ENCODE measurements around the gene SNAP29.

The SNAP29 gene

DNA sequence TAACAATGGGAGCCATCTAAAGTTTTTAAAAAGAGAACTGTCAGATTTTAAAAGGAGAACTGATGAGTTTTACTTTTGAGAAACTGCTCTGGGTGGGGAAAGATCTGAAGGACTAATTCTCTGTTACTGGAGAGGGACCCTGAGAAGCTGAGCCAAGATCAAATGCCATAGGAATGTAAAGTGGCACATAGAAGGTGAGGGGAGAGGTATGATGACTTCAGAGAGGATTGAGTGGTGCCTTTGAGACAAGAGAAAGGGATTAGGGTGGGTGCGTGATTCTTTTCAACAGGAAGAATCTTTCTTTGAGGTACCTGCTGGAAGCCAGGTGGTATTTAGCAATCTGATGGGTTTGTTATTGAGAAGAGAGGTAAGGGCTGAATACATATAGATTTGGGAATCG lies 67.4 kb downstream of the SNAP29 start:
- no peak for ATAC-seq
- TF ChIP-seq, protein P1, sequence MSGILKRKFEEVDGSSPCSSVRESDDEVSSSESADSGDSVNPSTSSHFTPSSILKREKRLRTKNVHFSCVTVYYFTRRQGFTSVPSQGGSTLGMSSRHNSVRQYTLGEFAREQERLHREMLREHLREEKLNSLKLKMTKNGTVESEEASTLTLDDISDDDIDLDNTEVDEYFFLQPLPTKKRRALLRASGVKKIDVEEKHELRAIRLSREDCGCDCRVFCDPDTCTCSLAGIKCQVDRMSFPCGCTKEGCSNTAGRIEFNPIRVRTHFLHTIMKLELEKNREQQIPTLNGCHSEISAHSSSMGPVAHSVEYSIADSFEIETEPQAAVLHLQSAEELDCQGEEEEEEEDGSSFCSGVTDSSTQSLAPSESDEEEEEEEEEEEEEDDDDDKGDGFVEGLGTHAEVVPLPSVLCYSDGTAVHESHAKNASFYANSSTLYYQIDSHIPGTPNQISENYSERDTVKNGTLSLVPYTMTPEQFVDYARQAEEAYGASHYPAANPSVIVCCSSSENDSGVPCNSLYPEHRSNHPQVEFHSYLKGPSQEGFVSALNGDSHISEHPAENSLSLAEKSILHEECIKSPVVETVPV (CRISPR knock-in tag; IDR thresholded peaks at IDR 0.05), result no peak
- TF ChIP-seq TOX (CRISPR knock-in tag; IDR thresholded peaks at IDR 0.05; ENCODE audit: borderline replicate concordance) (no peak), ZC3H10 (CRISPR knock-in tag; IDR thresholded peaks at IDR 0.05) (no peak), GLIS3 (CRISPR knock-in tag; IDR thresholded peaks at IDR 0.05) (no peak), PPARA (CRISPR knock-in tag; IDR thresholded peaks at IDR 0.05; ENCODE audit: borderline replicate concordance) (no peak), ARNTL (CRISPR knock-in tag; IDR thresholded peaks at IDR 0.05; ENCODE audit: borderline replicate concordance, low read depth) (no peak), ZFP30 (CRISPR knock-in tag; IDR thresholded peaks at IDR 0.05) (no peak), ESRRG (CRISPR knock-in tag; IDR thresholded peaks at IDR 0.05) (no peak), RARB (CRISPR knock-in tag; IDR thresholded peaks at IDR 0.05) (no peak), ZNF70 (CRISPR knock-in tag; IDR thresholded peaks at IDR 0.05) (no peak), OSR1 (CRISPR knock-in tag; IDR thresholded peaks at IDR 0.05) (no peak)
- TF ChIP-seq, protein P2, sequence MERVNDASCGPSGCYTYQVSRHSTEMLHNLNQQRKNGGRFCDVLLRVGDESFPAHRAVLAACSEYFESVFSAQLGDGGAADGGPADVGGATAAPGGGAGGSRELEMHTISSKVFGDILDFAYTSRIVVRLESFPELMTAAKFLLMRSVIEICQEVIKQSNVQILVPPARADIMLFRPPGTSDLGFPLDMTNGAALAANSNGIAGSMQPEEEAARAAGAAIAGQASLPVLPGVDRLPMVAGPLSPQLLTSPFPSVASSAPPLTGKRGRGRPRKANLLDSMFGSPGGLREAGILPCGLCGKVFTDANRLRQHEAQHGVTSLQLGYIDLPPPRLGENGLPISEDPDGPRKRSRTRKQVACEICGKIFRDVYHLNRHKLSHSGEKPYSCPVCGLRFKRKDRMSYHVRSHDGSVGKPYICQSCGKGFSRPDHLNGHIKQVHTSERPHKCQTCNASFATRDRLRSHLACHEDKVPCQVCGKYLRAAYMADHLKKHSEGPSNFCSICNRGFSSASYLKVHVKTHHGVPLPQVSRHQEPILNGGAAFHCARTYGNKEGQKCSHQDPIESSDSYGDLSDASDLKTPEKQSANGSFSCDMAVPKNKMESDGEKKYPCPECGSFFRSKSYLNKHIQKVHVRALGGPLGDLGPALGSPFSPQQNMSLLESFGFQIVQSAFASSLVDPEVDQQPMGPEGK (CRISPR knock-in tag; IDR thresholded peaks at IDR 0.05; ENCODE audit: borderline replicate concordance), result no peak
- TF ChIP-seq, protein P3, sequence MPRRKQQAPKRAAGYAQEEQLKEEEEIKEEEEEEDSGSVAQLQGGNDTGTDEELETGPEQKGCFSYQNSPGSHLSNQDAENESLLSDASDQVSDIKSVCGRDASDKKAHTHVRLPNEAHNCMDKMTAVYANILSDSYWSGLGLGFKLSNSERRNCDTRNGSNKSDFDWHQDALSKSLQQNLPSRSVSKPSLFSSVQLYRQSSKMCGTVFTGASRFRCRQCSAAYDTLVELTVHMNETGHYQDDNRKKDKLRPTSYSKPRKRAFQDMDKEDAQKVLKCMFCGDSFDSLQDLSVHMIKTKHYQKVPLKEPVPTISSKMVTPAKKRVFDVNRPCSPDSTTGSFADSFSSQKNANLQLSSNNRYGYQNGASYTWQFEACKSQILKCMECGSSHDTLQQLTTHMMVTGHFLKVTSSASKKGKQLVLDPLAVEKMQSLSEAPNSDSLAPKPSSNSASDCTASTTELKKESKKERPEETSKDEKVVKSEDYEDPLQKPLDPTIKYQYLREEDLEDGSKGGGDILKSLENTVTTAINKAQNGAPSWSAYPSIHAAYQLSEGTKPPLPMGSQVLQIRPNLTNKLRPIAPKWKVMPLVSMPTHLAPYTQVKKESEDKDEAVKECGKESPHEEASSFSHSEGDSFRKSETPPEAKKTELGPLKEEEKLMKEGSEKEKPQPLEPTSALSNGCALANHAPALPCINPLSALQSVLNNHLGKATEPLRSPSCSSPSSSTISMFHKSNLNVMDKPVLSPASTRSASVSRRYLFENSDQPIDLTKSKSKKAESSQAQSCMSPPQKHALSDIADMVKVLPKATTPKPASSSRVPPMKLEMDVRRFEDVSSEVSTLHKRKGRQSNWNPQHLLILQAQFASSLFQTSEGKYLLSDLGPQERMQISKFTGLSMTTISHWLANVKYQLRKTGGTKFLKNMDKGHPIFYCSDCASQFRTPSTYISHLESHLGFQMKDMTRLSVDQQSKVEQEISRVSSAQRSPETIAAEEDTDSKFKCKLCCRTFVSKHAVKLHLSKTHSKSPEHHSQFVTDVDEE (CRISPR knock-in tag; IDR thresholded peaks at IDR 0.05), result no peak

DNA sequence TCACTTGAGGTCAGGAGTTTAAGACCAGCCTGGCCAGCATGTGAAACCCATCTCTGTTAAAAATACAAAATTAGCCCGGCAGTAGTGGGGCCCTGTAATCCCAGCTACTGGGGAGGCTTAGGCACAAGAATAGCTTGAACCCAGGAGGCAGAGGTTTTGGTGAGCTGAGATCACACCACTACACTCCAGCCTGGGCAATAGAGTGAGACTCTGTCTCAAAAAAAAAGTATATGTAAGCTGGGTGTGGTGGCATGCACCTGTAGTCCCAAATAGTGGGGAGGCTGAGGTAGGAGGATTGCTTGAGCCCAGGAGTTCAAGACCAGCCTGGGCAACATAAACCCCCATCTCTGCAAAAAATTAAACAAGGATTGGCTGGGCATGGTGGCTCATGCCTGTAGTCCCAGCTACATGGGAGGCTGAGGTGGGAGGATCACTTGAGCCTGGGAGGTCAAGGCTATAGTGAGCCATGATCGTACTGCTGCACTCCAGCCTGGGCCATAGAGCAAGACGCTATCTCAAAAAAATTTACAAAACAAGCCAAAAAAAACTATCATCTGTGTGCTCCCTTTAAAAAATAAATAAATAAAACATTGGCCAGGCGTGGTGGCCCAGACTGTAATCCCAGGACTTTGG lies 69.2 kb downstream of the SNAP29 start:
- ATAC-seq, result no peak
- TF ChIP-seq OSR1 (CRISPR knock-in tag; IDR thresholded peaks at IDR 0.05) (no peak), SNAI2 (CRISPR knock-in tag; IDR thresholded peaks at IDR 0.05) (no peak), ZC3H10 (CRISPR knock-in tag; IDR thresholded peaks at IDR 0.05) (no peak), PPARA (CRISPR knock-in tag; IDR thresholded peaks at IDR 0.05; ENCODE audit: borderline replicate concordance) (no peak), ISL1 (CRISPR knock-in tag; IDR thresholded peaks at IDR 0.05) (no peak), BACH2 (CRISPR knock-in tag; IDR thresholded peaks at IDR 0.05; ENCODE audit: borderline replicate concordance) (no peak), ARNTL (CRISPR knock-in tag; IDR thresholded peaks at IDR 0.05; ENCODE audit: borderline replicate concordance, low read depth) (no peak), ZFP3 (CRISPR knock-in tag; IDR thresholded peaks at IDR 0.05) (no peak), TOX (CRISPR knock-in tag; IDR thresholded peaks at IDR 0.05; ENCODE audit: borderline replicate concordance) (no peak), ZFP30 (CRISPR knock-in tag; IDR thresholded peaks at IDR 0.05) (no peak), ESRRG (CRISPR knock-in tag; IDR thresholded peaks at IDR 0.05) (no peak), RARB (CRISPR knock-in tag; IDR thresholded peaks at IDR 0.05) (no peak), ZNF70 (CRISPR knock-in tag; IDR thresholded peaks at IDR 0.05) (no peak), ZNF8 (CRISPR knock-in tag; IDR thresholded peaks at IDR 0.05) (no peak)
- TF ChIP-seq, protein P4, sequence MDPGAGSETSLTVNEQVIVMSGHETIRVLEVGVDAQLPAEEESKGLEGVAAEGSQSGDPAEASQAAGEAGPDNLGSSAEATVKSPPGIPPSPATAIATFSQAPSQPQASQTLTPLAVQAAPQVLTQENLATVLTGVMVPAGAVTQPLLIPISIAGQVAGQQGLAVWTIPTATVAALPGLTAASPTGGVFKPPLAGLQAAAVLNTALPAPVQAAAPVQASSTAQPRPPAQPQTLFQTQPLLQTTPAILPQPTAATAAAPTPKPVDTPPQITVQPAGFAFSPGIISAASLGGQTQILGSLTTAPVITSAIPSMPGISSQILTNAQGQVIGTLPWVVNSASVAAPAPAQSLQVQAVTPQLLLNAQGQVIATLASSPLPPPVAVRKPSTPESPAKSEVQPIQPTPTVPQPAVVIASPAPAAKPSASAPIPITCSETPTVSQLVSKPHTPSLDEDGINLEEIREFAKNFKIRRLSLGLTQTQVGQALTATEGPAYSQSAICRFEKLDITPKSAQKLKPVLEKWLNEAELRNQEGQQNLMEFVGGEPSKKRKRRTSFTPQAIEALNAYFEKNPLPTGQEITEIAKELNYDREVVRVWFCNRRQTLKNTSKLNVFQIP (CRISPR knock-in tag; IDR thresholded peaks at IDR 0.05; ENCODE audit: borderline replicate concordance, low read depth), result no peak
- TF ChIP-seq, protein P5, sequence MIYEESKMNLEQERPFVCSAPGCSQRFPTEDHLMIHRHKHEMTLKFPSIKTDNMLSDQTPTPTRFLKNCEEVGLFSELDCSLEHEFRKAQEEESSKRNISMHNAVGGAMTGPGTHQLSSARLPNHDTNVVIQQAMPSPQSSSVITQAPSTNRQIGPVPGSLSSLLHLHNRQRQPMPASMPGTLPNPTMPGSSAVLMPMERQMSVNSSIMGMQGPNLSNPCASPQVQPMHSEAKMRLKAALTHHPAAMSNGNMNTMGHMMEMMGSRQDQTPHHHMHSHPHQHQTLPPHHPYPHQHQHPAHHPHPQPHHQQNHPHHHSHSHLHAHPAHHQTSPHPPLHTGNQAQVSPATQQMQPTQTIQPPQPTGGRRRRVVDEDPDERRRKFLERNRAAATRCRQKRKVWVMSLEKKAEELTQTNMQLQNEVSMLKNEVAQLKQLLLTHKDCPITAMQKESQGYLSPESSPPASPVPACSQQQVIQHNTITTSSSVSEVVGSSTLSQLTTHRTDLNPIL (CRISPR knock-in tag; IDR thresholded peaks at IDR 0.05; ENCODE audit: low read depth), result no peak
- TF ChIP-seq, protein P3 (CRISPR knock-in tag; IDR thresholded peaks at IDR 0.05), result no peak
- TF ChIP-seq, protein P1 (CRISPR knock-in tag; IDR thresholded peaks at IDR 0.05), result no peak
